ENCODE data around the gene DOHH. TPM values are rescaled to one million over a fixed set of nuclear protein-coding genes. Genes with fewer than 3 reads are reported as not detected.

DOHH gene
- total RNA-seq, 1 donor from 2014 or later: 8.5 TPM

DNA sequence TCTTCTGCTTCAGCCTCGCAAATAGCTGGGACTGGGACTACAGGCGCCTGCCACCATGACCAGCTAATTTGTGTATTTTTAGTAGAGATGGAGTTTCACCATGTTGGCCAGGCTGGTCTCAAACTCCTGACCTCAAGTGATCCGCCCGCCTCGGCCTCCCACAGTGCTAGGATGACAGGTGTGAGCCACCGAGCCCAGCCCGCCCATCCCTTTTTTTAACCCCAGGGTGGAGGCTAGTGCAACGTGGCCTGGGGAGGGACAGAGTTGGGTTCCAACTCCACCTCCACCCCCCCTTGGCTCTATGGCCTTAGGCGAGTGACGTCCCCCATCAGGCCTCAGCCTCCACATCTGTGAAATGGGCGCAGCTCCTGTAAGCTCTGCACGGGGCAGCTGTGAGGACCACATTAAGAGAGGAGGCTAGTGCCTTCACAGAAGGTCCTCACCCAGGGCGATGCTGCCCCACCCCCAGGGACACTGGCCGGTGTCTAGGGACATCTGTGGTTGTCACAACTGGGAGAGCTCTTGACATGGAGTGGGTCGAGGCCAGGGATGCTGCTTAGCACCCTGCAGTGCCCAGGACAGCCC is 57.9 kb downstream of the DOHH start:
- TF ChIP-seq CTCF (IDR thresholded peaks at IDR 0.05; ENCODE audit: partially characterized antibody, unreplicated experiment): no peak
- Mint-ChIP-seq H3K36me3 (ENCODE audit: unreplicated experiment) (no peaks in the 10 kb centered on the region), H3K4me1 (ENCODE audit: low read depth, unreplicated experiment) (peaks cover 9% of the 10 kb centered on the region), H3K27ac (ENCODE audit: unreplicated experiment) (no peak overlapping the region), H3K4me3 (ENCODE audit: unreplicated experiment) (no peak overlapping the region), H3K9me3 (ENCODE audit: unreplicated experiment) (peaks cover 2% of the 10 kb centered on the region), H3K27me3 (ENCODE audit: unreplicated experiment) (peaks cover 1% of the 10 kb centered on the region)
- DNase-seq: no peak

DNA sequence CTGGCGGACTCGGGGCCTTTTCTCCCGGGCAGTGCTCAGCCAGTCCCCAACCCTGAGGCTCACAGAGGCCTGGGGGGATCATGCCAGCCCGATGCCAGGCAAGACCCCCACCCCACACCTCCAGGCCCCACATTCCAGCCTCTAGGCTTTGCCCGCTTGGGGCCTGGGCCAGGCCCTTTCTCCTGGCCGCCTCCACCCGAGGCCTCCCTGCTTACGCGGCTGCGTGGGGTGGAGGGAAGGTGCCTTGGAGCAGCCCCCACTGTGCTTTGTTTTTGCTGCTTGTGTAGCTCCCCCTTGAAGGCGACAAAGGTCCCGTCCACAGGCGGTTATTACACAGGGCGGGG is 58.5 kb downstream of the DOHH start:
- Mint-ChIP-seq H3K9me3 (ENCODE audit: unreplicated experiment) (peaks cover 2% of the 10 kb centered on the region), H3K4me3 (ENCODE audit: unreplicated experiment) (no peak overlapping the region), H3K27me3 (ENCODE audit: unreplicated experiment) (peaks cover 1% of the 10 kb centered on the region), H3K36me3 (ENCODE audit: unreplicated experiment) (no peaks in the 10 kb centered on the region), H3K27ac (ENCODE audit: unreplicated experiment) (no peak overlapping the region), H3K4me1 (ENCODE audit: low read depth, unreplicated experiment) (peaks cover 9% of the 10 kb centered on the region)
- TF ChIP-seq CTCF (IDR thresholded peaks at IDR 0.05; ENCODE audit: partially characterized antibody, unreplicated experiment): no peak
- DNase-seq: no peak

- peaks cover 1% of the 10 kb centered on the region for H3K27me3 Mint-ChIP-seq (ENCODE audit: unreplicated experiment)
- no peaks in the 10 kb centered on the region for H3K36me3 Mint-ChIP-seq (ENCODE audit: unreplicated experiment)
- no peak overlapping the region for H3K4me3 Mint-ChIP-seq (ENCODE audit: unreplicated experiment)
- peaks cover 9% of the 10 kb centered on the region for H3K4me1 Mint-ChIP-seq (ENCODE audit: low read depth, unreplicated experiment)
- H3K27ac Mint-ChIP-seq (ENCODE audit: unreplicated experiment): no peak overlapping the region
- no peak for DNase-seq
- peaks cover 2% of the 10 kb centered on the region for H3K9me3 Mint-ChIP-seq (ENCODE audit: unreplicated experiment)
- no peak for TF ChIP-seq CTCF (IDR thresholded peaks at IDR 0.05; ENCODE audit: partially characterized antibody, unreplicated experiment)
Observed at GRCh38 chr19:3441089-3441985, 59.1 kb downstream of the DOHH start.

Other genes with a start within 250 kb of the DOHH start
- 2.0 TPM for gene NFIC, start 134.1 kb downstream of the DOHH start, total RNA-seq (ENCODE audit: unreplicated experiment)
- not detected for gene SMIM24, start 20.1 kb downstream of the DOHH start, total RNA-seq (ENCODE audit: unreplicated experiment)
- not detected for gene SMIM44, start 17.2 kb downstream of the DOHH start, total RNA-seq (ENCODE audit: unreplicated experiment)
- gene FZR1, start 5.6 kb upstream of the DOHH start, total RNA-seq (ENCODE audit: unreplicated experiment): 51.3 TPM
- gene TEKTIP1, start 38.5 kb upstream of the DOHH start, total RNA-seq (ENCODE audit: unreplicated experiment): 2.5 TPM
- 134 TPM for gene MFSD12, start 56.9 kb upstream of the DOHH start, total RNA-seq (ENCODE audit: unreplicated experiment)
- 55.3 TPM for gene HMG20B, start 72.3 kb upstream of the DOHH start, total RNA-seq (ENCODE audit: unreplicated experiment)
- gene GIPC3, start 84.8 kb upstream of the DOHH start, total RNA-seq (ENCODE audit: unreplicated experiment): 0.20 TPM
- gene TBXA2R, start 106.2 kb upstream of the DOHH start, total RNA-seq (ENCODE audit: unreplicated experiment): not detected
- gene CACTIN, start 126.1 kb upstream of the DOHH start, total RNA-seq (ENCODE audit: unreplicated experiment): 29.7 TPM
- gene PIP5K1C, start 199.8 kb upstream of the DOHH start, total RNA-seq (ENCODE audit: unreplicated experiment): 169 TPM
- 3.1 TPM for gene TJP3, start 207.7 kb upstream of the DOHH start, total RNA-seq (ENCODE audit: unreplicated experiment)